Spinal cord (tissue), 10 donors: ENCODE data around the gene CNTFR. TPM values are rescaled to one million over a fixed set of nuclear protein-coding genes. Genes with fewer than 3 reads are reported as not detected.

ENCODE experiments used
- DNase-seq, 6 donors: peaks; one replicate each; pipeline versions ENCODE4 v3.0.0 to v3.0.0-alpha.2; 2013 to 2015; ENCODE audit warnings: low spot score in 6 of 6, low read depth in 4 of 6
- H3K27ac ChIP-seq: one replicate; pipeline ENCODE4 v1.5.1; 2013; ENCODE audit warnings: low read depth, low read length, control low read depth
- H3K27me3 ChIP-seq: one replicate; pipeline ENCODE4 v1.6.1; 2013; ENCODE audit warnings: low read length; ENCODE audit not compliant: control insufficient read depth, insufficient read depth
- H3K36me3 ChIP-seq: one replicate; pipeline ENCODE4 v1.6.1; 2013; ENCODE audit warnings: low read length; ENCODE audit not compliant: control insufficient read depth, insufficient read depth
- H3K4me1 ChIP-seq: one replicate; pipeline ENCODE4 v1.6.1; 2013; ENCODE audit warnings: low read length; ENCODE audit not compliant: control insufficient read depth, insufficient read depth
- H3K4me3 ChIP-seq: one replicate; pipeline ENCODE4 v1.5.1; 2013; ENCODE audit warnings: low read depth, low read length, control low read depth
- H3K9me3 ChIP-seq: one replicate; pipeline ENCODE4 v1.6.1; 2013; ENCODE audit warnings: low read length; ENCODE audit not compliant: control insufficient read depth, insufficient read depth
- WGBS: methylation state at CpG from one replicate; pipeline ENCODE4 v1.1.5; 2013; ENCODE audit warnings: missing lambda C conversion rate; ENCODE audit not compliant: insufficient coverage; 5-methylcytosine and 5-hydroxymethylcytosine counted together
- polyA plus RNA-seq, 2 donors: library from polyadenylated mRNA; unstranded; fragments of 120-200 nt; gene quantifications; one replicate each; pipeline ENCODE4 v1.2.1, GENCODE V29; 2013; ENCODE audit not compliant: insufficient read length in 2 of 2
- total RNA-seq, 2 donors: library from RNA; depleted of rRNA in 1 of 2; stranded (reverse); fragments of 120-200 nt in 1 of 2; fragments of >200 nt in 1 of 2; gene quantifications; one replicate each; pipeline versions ENCODE4 v1.2.3 to v1.2.4, GENCODE V29; 2013 to 2014
- donor health status: healthy.

Gene CNTFR
- total and polyA plus RNA-seq, 4 donors = 9.6 to 110 (median 62.3) TPM

- Histone ChIP-seq H3K27ac (no peak overlapping the region), H3K9me3 (no peaks in the 10 kb centered on the region), H3K36me3 (peaks cover 19% of the 10 kb centered on the region), H3K4me1 (peaks cover 49% of the 10 kb centered on the region), H3K4me3 (no peak overlapping the region), H3K27me3 (peaks cover 2% of the 10 kb centered on the region)
- DNase-seq = no peak
- 100% methylated on average over 1 of the region's 2 CpGs for WGBS
Measured at GRCh38 chr9:34519321-34520020, 70.1 kb downstream of the CNTFR start.

GRCh38 chr9:34518896-34519295 lies 70.6 kb downstream of the CNTFR start:
- H3K4me3 ChIP-seq = no peak overlapping the region
- 69% methylated on average over 2 of the region's 2 CpGs for WGBS
- no peaks in the 10 kb centered on the region for H3K9me3 ChIP-seq
- H3K27me3 ChIP-seq = peaks cover 2% of the 10 kb centered on the region
- DNase-seq = no peak
- H3K27ac ChIP-seq = no peak overlapping the region
- H3K36me3 ChIP-seq = peaks cover 19% of the 10 kb centered on the region
- peaks cover 53% of the 10 kb centered on the region for H3K4me1 ChIP-seq

GRCh38 chr9:34518110-34518616 lies 71.4 kb downstream of the CNTFR start:
- Histone ChIP-seq H3K27me3 (no peaks in the 10 kb centered on the region), H3K4me3 (no peak overlapping the region), H3K9me3 (no peaks in the 10 kb centered on the region), H3K36me3 (peaks cover 19% of the 10 kb centered on the region), H3K4me1 (peaks cover 53% of the 10 kb centered on the region), H3K27ac (no peak overlapping the region)
- DNase-seq = peak in 1 of 6 donors; percentile 35
- WGBS = 57% methylated on average over 6 of the region's 6 CpGs

- Histone ChIP-seq H3K4me3 (no peak overlapping the region), H3K27me3 (no peaks in the 10 kb centered on the region), H3K27ac (no peak overlapping the region), H3K36me3 (peaks cover 19% of the 10 kb centered on the region), H3K9me3 (no peaks in the 10 kb centered on the region), H3K4me1 (peaks cover 58% of the 10 kb centered on the region)
- no peak for DNase-seq
- 85% methylated on average over 5 of the region's 7 CpGs for WGBS
Measured at GRCh38 chr9:34517185-34517584, 72.3 kb downstream of the CNTFR start.

GRCh38 chr9:34515959-34516358 lies 73.6 kb downstream of the CNTFR start:
- 91% methylated on average over 3 of the region's 3 CpGs for WGBS
- Histone ChIP-seq H3K27ac (no peak overlapping the region), H3K4me1 (peaks cover 51% of the 10 kb centered on the region), H3K4me3 (no peak overlapping the region), H3K36me3 (peaks cover 13% of the 10 kb centered on the region), H3K27me3 (no peaks in the 10 kb centered on the region), H3K9me3 (no peaks in the 10 kb centered on the region)
- no peak for DNase-seq

GRCh38 chr9:34514816-34515215 lies 74.7 kb downstream of the CNTFR start:
- Histone ChIP-seq H3K27me3 (no peaks in the 10 kb centered on the region), H3K4me1 (peaks cover 51% of the 10 kb centered on the region), H3K27ac (no peak overlapping the region), H3K4me3 (no peak overlapping the region), H3K36me3 (peaks cover 12% of the 10 kb centered on the region), H3K9me3 (no peaks in the 10 kb centered on the region)
- 97% methylated on average over 3 of the region's 3 CpGs for WGBS
- DNase-seq = no peak

GRCh38 chr9:34514401-34514800 lies 75.1 kb downstream of the CNTFR start:
- H3K27me3 ChIP-seq = no peaks in the 10 kb centered on the region
- peaks cover 9% of the 10 kb centered on the region for H3K36me3 ChIP-seq
- H3K9me3 ChIP-seq = no peaks in the 10 kb centered on the region
- H3K27ac ChIP-seq = no peak overlapping the region
- DNase-seq = no peak
- WGBS = 97% methylated on average over 7 of the region's 8 CpGs
- H3K4me3 ChIP-seq = no peak overlapping the region
- peaks cover 51% of the 10 kb centered on the region for H3K4me1 ChIP-seq

GRCh38 chr9:34513567-34514214 lies 75.8 kb downstream of the CNTFR start:
- no peaks in the 10 kb centered on the region for H3K9me3 ChIP-seq
- no peak overlapping the region for H3K4me3 ChIP-seq
- peak in 2 of 6 donors; percentile 75 to 76 for DNase-seq
- peaks cover 50% of the 10 kb centered on the region for H3K4me1 ChIP-seq
- H3K36me3 ChIP-seq = peaks cover 9% of the 10 kb centered on the region
- H3K27ac ChIP-seq = peak overlapping the region; percentile 58
- WGBS = 17% methylated on average over 1 of the region's 2 CpGs
- H3K27me3 ChIP-seq = no peaks in the 10 kb centered on the region

- WGBS = 48% methylated on average over 6 of the region's 9 CpGs
- Histone ChIP-seq H3K36me3 (peaks cover 2% of the 10 kb centered on the region), H3K27ac (peak overlapping the region; percentile 58), H3K4me3 (no peak overlapping the region), H3K9me3 (no peaks in the 10 kb centered on the region), H3K4me1 (peaks cover 43% of the 10 kb centered on the region), H3K27me3 (no peaks in the 10 kb centered on the region)
- peak in 1 of 6 donors; percentile 46 for DNase-seq
Measured at GRCh38 chr9:34512131-34513078, 77.1 kb downstream of the CNTFR start.
